ENCODE measurements around the gene ZC3H8.

DNA sequence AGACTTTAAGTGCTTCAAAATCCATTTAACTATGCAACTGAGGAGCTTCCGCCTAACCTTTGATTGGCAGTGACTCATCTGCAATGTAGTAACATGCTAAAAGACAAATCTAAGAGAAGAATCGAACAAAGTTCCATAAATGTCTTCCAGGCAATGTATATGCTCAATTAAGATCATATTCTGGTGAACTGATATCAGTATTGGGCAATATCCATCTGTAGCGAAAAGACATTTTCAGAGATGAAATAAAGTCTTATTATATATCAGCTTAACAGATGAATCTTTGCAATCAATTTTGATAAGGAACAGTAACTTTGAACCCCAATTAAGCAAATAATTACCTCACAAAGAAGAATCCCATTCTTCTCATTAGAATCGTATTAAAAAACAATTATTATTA is 11.6 kb downstream of the ZC3H8 start:
- TF ChIP-seq CTCF (IDR thresholded peaks at IDR 0.05; ENCODE audit: low read length): no peak
- TF ChIP-seq EZH2 (IDR thresholded peaks at IDR 0.05; ENCODE audit: borderline replicate concordance, low read length): no peak
